ENCODE data around the gene PLCG1. TPM values are rescaled to one million over a fixed set of nuclear protein-coding genes. Genes with fewer than 3 reads are reported as not detected.

Gene PLCG1
- total and polyA plus RNA-seq, 2 of the 8 experiments (the other 6 are each of a cell fraction or from before 2014, with no cell fraction given): 103 to 154 TPM

- no peak for TF ChIP-seq KDM5A (IDR thresholded peaks at IDR 0.05; ENCODE audit: low read length)
Measured at GRCh38 chr20:41119614-41120561, 17.5 kb upstream of the PLCG1 start (continued).
